IMR-90 (cell line): Measurements from ENCODE around the gene TMEM72. TPM values are rescaled to one million over a fixed set of nuclear protein-coding genes. Genes with fewer than 3 reads are reported as not detected.

Experiments
- ATAC-seq: fragments of 200-7000 bp; cut with Tn5 transposase; 2 replicates; pipeline ENCODE4 v1.9.1; 2020; ENCODE audit warnings: low read depth, mild to moderate bottlenecking, moderate library complexity
- BruUV-seq: library from RNA; stranded (reverse); fragments of 400-500 nt; replicated peaks from 2 replicates; lab custom pipeline; 2021; lab: Mats Ljungman, UMichigan
- CTCF ChIA-PET: fragments of 300-600 bp; formaldehyde crosslinking; extraction: SDS; loops from one replicate; lab custom pipeline; 2021; ENCODE audit warnings: antibody characterized with exemption; lab: Yijun Ruan, JAX
- POLR2A ChIA-PET: fragments of 300-600 bp; sonication (Branson Sonifier 250); formaldehyde crosslinking; loops from one replicate; lab custom pipeline; 2022; ENCODE audit warnings: antibody characterized with exemption; ENCODE audit not compliant: unreplicated experiment; lab: Charles Lee
- DNase-seq: peaks from one replicate; pipeline ENCODE4 v3.0.0; 2013
- H2AFZ ChIP-seq: replicated peaks from 2 replicates; pipeline ENCODE3; 2013; ENCODE audit warnings: low read length, mild to moderate bottlenecking; ENCODE audit not compliant: poor library complexity
- H2AK5ac ChIP-seq: 2 replicates; pipeline ENCODE4 v1.6.1; 2013; ENCODE audit warnings: low read depth, low read length, inconsistent platforms
- H2AK9ac ChIP-seq: replicated peaks from 2 replicates; pipeline ENCODE3; 2013; ENCODE audit warnings: mild to moderate bottlenecking, low read depth, low read length, moderate library complexity; ENCODE audit not compliant: poor library complexity
- H2BK120ac ChIP-seq: 2 replicates; pipeline ENCODE4 v1.6.1; 2013; ENCODE audit warnings: low read depth, low read length, inconsistent platforms
- H2BK15ac ChIP-seq: 3 replicates; pipeline ENCODE4 v1.6.1; 2013; ENCODE audit warnings: low read depth, low read length, inconsistent platforms
- H2BK20ac ChIP-seq: 2 replicates; pipeline ENCODE4 v1.6.1; 2013; ENCODE audit warnings: low read depth, mild to moderate bottlenecking, inconsistent platforms, low read length, moderate library complexity
- H2BK5ac ChIP-seq: 2 replicates; pipeline ENCODE4 v1.6.1; 2013; ENCODE audit warnings: mild to moderate bottlenecking, low read depth, low read length, inconsistent platforms; ENCODE audit not compliant: poor library complexity, severe bottlenecking
- H3K14ac ChIP-seq: replicated peaks from 2 replicates; pipeline ENCODE4 v1.6.1; 2013; ENCODE audit warnings: low read depth, low read length, inconsistent platforms
- H3K18ac ChIP-seq: 2 replicates; pipeline ENCODE4 v1.6.1; 2013; ENCODE audit warnings: low read depth, low read length, control low read depth
- H3K23ac ChIP-seq: 2 replicates; pipeline ENCODE4 v1.6.1; 2013; ENCODE audit warnings: low read depth, low read length, inconsistent platforms
- H3K27ac ChIP-seq: 2 replicates; pipeline ENCODE4 v1.5.1; 2013; ENCODE audit warnings: mild to moderate bottlenecking, control low read depth, low read length; ENCODE audit not compliant: insufficient read depth
- H3K27me3 ChIP-seq: 2 replicates; pipeline ENCODE4 v1.6.1; 2013; ENCODE audit warnings: low read length; ENCODE audit not compliant: control insufficient read depth, insufficient read depth
- H3K36me3 ChIP-seq: 2 replicates; pipeline ENCODE4 v1.6.1; 2013; ENCODE audit warnings: low read length, mixed read lengths; ENCODE audit not compliant: control insufficient read depth, insufficient read depth
- H3K4ac ChIP-seq: 2 replicates; pipeline ENCODE4 v1.6.1; 2013; ENCODE audit warnings: low read depth, low read length, inconsistent platforms
- H3K4me1 ChIP-seq: 2 replicates; pipeline ENCODE4 v1.6.1; 2013; ENCODE audit warnings: low read length, mixed read lengths; ENCODE audit not compliant: control insufficient read depth, insufficient read depth
- H3K4me2 ChIP-seq: 2 replicates; pipeline ENCODE4 v1.6.1; 2013; ENCODE audit warnings: low read depth, mild to moderate bottlenecking, control low read depth, low read length, moderate library complexity
- H3K4me3 ChIP-seq: 2 replicates; pipeline ENCODE4 v1.5.1; 2013; ENCODE audit warnings: low read depth, mild to moderate bottlenecking, control low read depth, low read length, moderate library complexity; ENCODE audit not compliant: insufficient read depth
- H3K56ac ChIP-seq: 2 replicates; pipeline ENCODE4 v1.6.1; 2013; ENCODE audit warnings: low read length, inconsistent platforms; ENCODE audit not compliant: insufficient read depth; ENCODE audit errors: extremely low read depth
- H3K79me1 ChIP-seq, 2 experiments: 2 replicates each; pipeline ENCODE4 v1.6.1; 2013; ENCODE audit warnings: low read length in 2 of 2, inconsistent platforms in 1 of 2, low read depth in 1 of 2
- H3K9ac ChIP-seq: 2 replicates; pipeline ENCODE4 v1.6.1; 2013; ENCODE audit warnings: low read depth, low read length, control low read depth
- H3K9me1 ChIP-seq: 2 replicates; pipeline ENCODE4 v1.6.1; 2013; ENCODE audit warnings: low read length, inconsistent platforms; ENCODE audit not compliant: insufficient read depth
- H3K9me3 ChIP-seq: 2 replicates; pipeline ENCODE4 v1.6.1; 2013; ENCODE audit warnings: low read length; ENCODE audit not compliant: control insufficient read depth, insufficient read depth
- H4K20me1 ChIP-seq: 2 replicates; pipeline ENCODE4 v1.6.1; 2013; ENCODE audit warnings: low read length, inconsistent platforms; ENCODE audit not compliant: insufficient read depth
- H4K5ac ChIP-seq: 2 replicates; pipeline ENCODE4 v1.6.1; 2013; ENCODE audit warnings: mild to moderate bottlenecking, low read depth, low read length, control low read depth
- H4K8ac ChIP-seq, 2 experiments: 2 replicates each; pipeline ENCODE4 v1.6.1; 2013; ENCODE audit warnings: low read depth in 2 of 2, low read length in 2 of 2, control low read depth in 1 of 2, inconsistent platforms in 1 of 2
- H4K91ac ChIP-seq: 2 replicates; pipeline ENCODE4 v1.6.1; 2013; ENCODE audit warnings: low read depth, low read length, inconsistent platforms; ENCODE audit not compliant: insufficient read depth
- BHLHE40 ChIP-seq: fragments of 150-350 bp; IDR thresholded peaks from 2 replicates; pipeline ENCODE4 v1.6.1; 2016; ENCODE audit warnings: mild to moderate bottlenecking, low read depth, low read length
- CEBPB ChIP-seq: IDR thresholded peaks from 2 replicates; pipeline ENCODE4 v1.6.1; 2012; ENCODE audit warnings: low read depth, low read length, improper control_type of control experiment
- CHD1 ChIP-seq: IDR thresholded peaks from 2 replicates; pipeline ENCODE4 v1.6.1; 2012; ENCODE audit warnings: low read depth, low read length, improper control_type of control experiment
- CTCF ChIP-seq: conservative IDR thresholded peaks from 2 replicates; pipeline ENCODE4 v1.5.1; 2012; ENCODE audit warnings: mild to moderate bottlenecking, low read depth, low read length, improper control_type of control experiment
- ELK1 ChIP-seq: fragments of 150-350 bp; IDR thresholded peaks from 2 replicates; pipeline ENCODE4 v1.6.1; 2016; ENCODE audit warnings: low read depth, mild to moderate bottlenecking, low read length, moderate library complexity, borderline replicate concordance
- FOS ChIP-seq: fragments of 150-350 bp; IDR thresholded peaks from 2 replicates; pipeline ENCODE4 v1.6.1; 2016; ENCODE audit warnings: low read depth, low read length
- MAFK ChIP-seq: IDR thresholded peaks from 2 replicates; pipeline ENCODE4 v1.6.1; 2012; ENCODE audit warnings: low read depth, low read length, improper control_type of control experiment
- MAZ ChIP-seq: IDR thresholded peaks from 2 replicates; pipeline ENCODE4 v1.6.1; 2012; ENCODE audit warnings: low read depth, mild to moderate bottlenecking, low read length, improper control_type of control experiment, moderate library complexity, borderline replicate concordance
- MXI1 ChIP-seq: IDR thresholded peaks from 2 replicates; pipeline ENCODE4 v1.6.1; 2012; ENCODE audit warnings: low read depth, mild to moderate bottlenecking, low read length, moderate library complexity, borderline replicate concordance
- NFE2L2 ChIP-seq: fragments of 150-350 bp; IDR thresholded peaks from 2 replicates; pipeline ENCODE4 v1.6.1; 2016; ENCODE audit warnings: low read depth, mild to moderate bottlenecking, low read length
- POLR2A ChIP-seq: IDR thresholded peaks from 2 replicates; pipeline ENCODE4 v1.6.1; 2012; ENCODE audit warnings: mild to moderate bottlenecking, low read depth, low read length
- RAD21 ChIP-seq: IDR thresholded peaks from 2 replicates; pipeline ENCODE4 v1.6.1; 2012; ENCODE audit warnings: low read length, improper control_type of control experiment
- RCOR1 ChIP-seq: IDR thresholded peaks from 2 replicates; pipeline ENCODE4 v1.6.1; 2012; ENCODE audit warnings: mild to moderate bottlenecking, low read length, improper control_type of control experiment; ENCODE audit not compliant: insufficient replicate concordance
- RFX5 ChIP-seq: IDR thresholded peaks from 2 replicates; pipeline ENCODE4 v1.8.0; 2012; ENCODE audit warnings: low read depth, mild to moderate bottlenecking, low read length, moderate library complexity
- SMC3 ChIP-seq: fragments of 150-350 bp; IDR thresholded peaks from 2 replicates; pipeline ENCODE4 v1.6.1; 2016; ENCODE audit warnings: low read depth, mild to moderate bottlenecking, antibody characterized with exemption, low read length, moderate library complexity
- WGBS, 2 experiments: methylation state at CpG; one replicate each; pipeline versions ENCODE4 v1.1.5 to v1.1.7; 2013; ENCODE audit warnings: missing lambda C conversion rate in 2 of 2; ENCODE audit not compliant: insufficient read length in 1 of 2; ENCODE audit errors: extremely low coverage in 2 of 2; 5-methylcytosine and 5-hydroxymethylcytosine counted together
- dilution Hi-C: fragments of 300-500 bp; cut with HindIII; formaldehyde crosslinking; loops from one replicate; pipeline ENCODE4 v1.14.3; 2018; ENCODE audit warnings: low sequenced_read_pairs; ENCODE audit not compliant: unreplicated experiment
- in situ Hi-C: fragments of 300-500 bp; cut with MboI; formaldehyde crosslinking; loops from 3 replicates; pipeline ENCODE4 v1.14.3; 2019; ENCODE audit warnings: low sequenced_read_pairs, inconsistent platforms, mixed read lengths
- intact Hi-C: fragments of 100-400 bp; cut with micrococcal nuclease; formaldehyde crosslinking; loops from 2 replicates; pipeline ENCODE4 v1.10.0; 2022
- polyA plus RNA-seq, 3 experiments: library from polyadenylated mRNA; depleted of rRNA; stranded (reverse); fragments of >200 nt; gene quantifications; 2 replicates each; pipeline ENCODE4 v1.2.3, GENCODE V29; 2012; ENCODE audit warnings: low replicate concordance in 1 of 3
- total RNA-seq: library from RNA; depleted of rRNA; stranded (reverse); fragments of >200 nt; gene quantifications from 2 replicates; pipeline ENCODE4 v1.2.3, GENCODE V29; 2012

TMEM72 gene
- total and polyA plus RNA-seq, 2 of the 4 experiments (the other 2 are of a cell fraction): not detected

- H3K9ac ChIP-seq: peak overlapping the region; percentile 75
- H3K4me2 ChIP-seq: peak overlapping the region; percentile 59
- ChIA-PET POLR2A (interaction anchor here (1.0 kb wide), 1 partner anchor 21 kb away, joined by 3 read pairs; no protein-coding TSS in a partner anchor), CTCF (interaction anchor here (0.6 to 1.0 kb wide), 7 partner anchors 16 to 1288 kb away, joined by 3 to 4 read pairs (median 3); partner anchors contain the start of gene RASSF4)
- H2AK9ac ChIP-seq: peak overlapping the region; percentile 84
- H4K91ac ChIP-seq: peak overlapping the region; percentile 97
- peaks cover 51% of the 10 kb centered on the region for H3K9me1 ChIP-seq
- peaks cover 3 to 60% of the 10 kb centered on the region in 2 experiments; a peak in 3 of 4 replicates for H3K79me1 ChIP-seq
- peak overlapping the region; percentile 97 for H3K27ac ChIP-seq
- H2AK5ac ChIP-seq: peak overlapping the region; percentile 80
- no TSS peak for BruUV-seq
- intact Hi-C loops: loop anchor here (2.0 kb wide), 1 partner anchor 20 kb away; the partner anchor contains the start of gene ZNF22
- H3K23ac ChIP-seq: peak overlapping the region; percentile 71
- dilution Hi-C loops: no loop called here
- peak overlapping the region; percentile 92 for H3K14ac ChIP-seq
- H2BK120ac ChIP-seq: peak overlapping the region; percentile 92
- H2BK20ac ChIP-seq: peak overlapping the region; percentile 89
- H3K18ac ChIP-seq: peak overlapping the region; percentile 94
- H3K4me1 ChIP-seq: peaks cover 73% of the 10 kb centered on the region
- WGBS, 2 experiments: 81% methylated on average over 5 of the region's 14 CpGs; no CpG with 5 or more reads in 1 of the 2 experiments
- H2AFZ ChIP-seq: peak overlapping the region; percentile 56
- H4K8ac ChIP-seq: peak overlapping the region; percentile 77 to 90
- peak overlapping the region; percentile 92 for H4K5ac ChIP-seq
- peak overlapping the region; percentile 90 for H3K56ac ChIP-seq
- peak overlapping the region; percentile 97 for H2BK5ac ChIP-seq
- ATAC-seq (peak; percentile 6; the same call in 1 of the 2 replicates), DNase-seq (no peak)
- H4K20me1 ChIP-seq: no peaks in the 10 kb centered on the region; the same call in 1 of the 2 replicates
- H3K9me3 ChIP-seq: no peaks in the 10 kb centered on the region
- in situ Hi-C loops: loop anchor here (25.0 kb wide), 4 partner anchors 1032 to 1843 kb away; partner anchors contain the start of genes CSGALNACT2 and HNRNPF
- H3K4me3 ChIP-seq: no peak overlapping the region
- H3K4ac ChIP-seq: peak overlapping the region; percentile 86
- peaks cover 17% of the 10 kb centered on the region; the same call in 1 of the 2 replicates for H3K36me3 ChIP-seq
- H3K27me3 ChIP-seq: no peaks in the 10 kb centered on the region
- H2BK15ac ChIP-seq: peak overlapping the region; percentile 93; the same call in 2 of the 3 replicates
- TF ChIP-seq BHLHE40 (no peak), RAD21 (no peak), SMC3 (no peak), CTCF (no peak), MAFK (no peak), POLR2A (no peak), MAZ (no peak), ELK1 (no peak), CHD1 (no peak), CEBPB (no peak), MXI1 (no peak), FOS (no peak), RFX5 (no peak), RCOR1 (no peak), NFE2L2 (no peak)
Observed at GRCh38 chr10:44980309-44981171, 69.4 kb downstream of the TMEM72 start.
